ENCODE data around the gene FTL.
A peak's percentile ranks its signal among the peaks of the same experiment; 100 is the strongest.

Gene FTL

GRCh38 chr19:48958006-48958405 lies 7.1 kb upstream of the FTL start:
- ATAC-seq (no peak), DNase-seq (no peak)
- Mint-ChIP-seq H3K4me3 (no peak overlapping the region), H3K4me1 (peaks cover 77% of the 10 kb centered on the region), H3K27me3 (no peaks in the 10 kb centered on the region), H3K27ac (peak overlapping the region in 1 of 2 donors; percentile 59), H3K9me3 (no peaks in the 10 kb centered on the region)

GRCh38 chr19:48959341-48960239 lies 5.5 kb upstream of the FTL start:
- no peak overlapping the region for H3K4me3 Mint-ChIP-seq
- ATAC-seq, result no peak
- peaks cover 85% of the 10 kb centered on the region for H3K4me1 Mint-ChIP-seq

GRCh38 chr19:48961051-48961649 lies 4.0 kb upstream of the FTL start:
- H3K4me1 Mint-ChIP-seq, result peaks cover 87% of the 10 kb centered on the region

More at GRCh38 chr19:48959341-48960239, 5.5 kb upstream of the FTL start:
- Mint-ChIP-seq H3K9me3 (no peaks in the 10 kb centered on the region), H3K27ac (no peak overlapping the region), H3K27me3 (no peaks in the 10 kb centered on the region)
- DNase-seq, result no peak

GRCh38 chr19:48961673-48962028 lies 3.5 kb upstream of the FTL start:
- H3K27me3 Mint-ChIP-seq, result no peaks in the 10 kb centered on the region
- peaks cover 87% of the 10 kb centered on the region for H3K4me1 Mint-ChIP-seq
- peak overlapping the region; percentile 93 to 98 for H3K27ac Mint-ChIP-seq
- H3K9me3 Mint-ChIP-seq, result no peaks in the 10 kb centered on the region
- ATAC-seq, result no peak
- peak overlapping the region; percentile 92 to 96 for H3K4me3 Mint-ChIP-seq
- peak in 1 of 2 donors; percentile 27 for DNase-seq

More at GRCh38 chr19:48961051-48961649, 4.0 kb upstream of the FTL start:
- H3K4me3 Mint-ChIP-seq, result peak overlapping the region in 1 of 2 donors; percentile 10
- no peaks in the 10 kb centered on the region for H3K27me3 Mint-ChIP-seq
- peak overlapping the region in 1 of 2 donors; percentile 85 for H3K27ac Mint-ChIP-seq
- DNase-seq (peak in 1 of 2 donors; percentile 30), ATAC-seq (no peak)
- no peaks in the 10 kb centered on the region for H3K9me3 Mint-ChIP-seq

- H3K4me3 Mint-ChIP-seq, result peak overlapping the region; percentile 92 to 96
- H3K9me3 Mint-ChIP-seq, result no peaks in the 10 kb centered on the region
- no peaks in the 10 kb centered on the region for H3K27me3 Mint-ChIP-seq
- ATAC-seq (peak; percentile 43), DNase-seq (peak; percentile 55 to 70)
- peaks cover 87% of the 10 kb centered on the region for H3K4me1 Mint-ChIP-seq
- H3K27ac Mint-ChIP-seq, result peak overlapping the region; percentile 93 to 98
Observed at GRCh38 chr19:48962029-48962848, 2.9 kb upstream of the FTL start.

- ATAC-seq, result no peak
- H3K4me1 Mint-ChIP-seq, result peaks cover 87% of the 10 kb centered on the region
- peak overlapping the region; percentile 92 to 96 for H3K4me3 Mint-ChIP-seq
- H3K9me3 Mint-ChIP-seq, result no peaks in the 10 kb centered on the region
- no peak for DNase-seq
- H3K27me3 Mint-ChIP-seq, result no peaks in the 10 kb centered on the region
- H3K27ac Mint-ChIP-seq, result peak overlapping the region; percentile 93 to 98
Observed at GRCh38 chr19:48962849-48963165, 2.3 kb upstream of the FTL start.

- H3K27me3 Mint-ChIP-seq, result no peaks in the 10 kb centered on the region
- H3K9me3 Mint-ChIP-seq, result no peaks in the 10 kb centered on the region
- ATAC-seq (peak; percentile 35), DNase-seq (peak; percentile 69 to 83)
- peak overlapping the region; percentile 92 to 96 for H3K4me3 Mint-ChIP-seq
- H3K4me1 Mint-ChIP-seq, result peaks cover 89% of the 10 kb centered on the region
- H3K27ac Mint-ChIP-seq, result peak overlapping the region; percentile 93 to 98
Observed at GRCh38 chr19:48963371-48964204, 1.5 kb upstream of the FTL start.

- Mint-ChIP-seq H3K9me3 (no peaks in the 10 kb centered on the region), H3K4me1 (peaks cover 85% of the 10 kb centered on the region), H3K27me3 (no peaks in the 10 kb centered on the region), H3K27ac (peak overlapping the region; percentile 93 to 98), H3K4me3 (peak overlapping the region; percentile 92 to 96)
- DNase-seq (peak in 1 of 2 donors; percentile 26), ATAC-seq (no peak)
Observed at GRCh38 chr19:48964205-48965039, 687 bp upstream of the FTL start.

- ATAC-seq (peak; percentile 59), DNase-seq (peak; percentile 87 to 91)
- H3K4me1 Mint-ChIP-seq, result peaks cover 83% of the 10 kb centered on the region
- H3K27me3 Mint-ChIP-seq, result no peaks in the 10 kb centered on the region
- peak overlapping the region; percentile 92 to 96 for H3K4me3 Mint-ChIP-seq
- H3K27ac Mint-ChIP-seq, result peak overlapping the region; percentile 96 to 98
- H3K9me3 Mint-ChIP-seq, result no peaks in the 10 kb centered on the region
Observed at GRCh38 chr19:48965806-48966540, 864 bp downstream of the FTL start.

GRCh38 chr19:48966541-48967345 lies 1.6 kb downstream of the FTL start:
- peaks cover 78% of the 10 kb centered on the region for H3K4me1 Mint-ChIP-seq
- no peak for ATAC-seq
- DNase-seq, result no peak
- H3K4me3 Mint-ChIP-seq, result peak overlapping the region; percentile 92 to 96
- H3K27me3 Mint-ChIP-seq, result no peaks in the 10 kb centered on the region
- no peaks in the 10 kb centered on the region for H3K9me3 Mint-ChIP-seq
- peak overlapping the region in 1 of 2 donors; percentile 96 for H3K27ac Mint-ChIP-seq

GRCh38 chr19:48967346-48968178 lies 2.5 kb downstream of the FTL start:
- Mint-ChIP-seq H3K4me1 (peaks cover 70% of the 10 kb centered on the region), H3K27me3 (no peaks in the 10 kb centered on the region), H3K9me3 (no peaks in the 10 kb centered on the region), H3K27ac (peak overlapping the region in 1 of 2 donors; percentile 77), H3K4me3 (peak overlapping the region; percentile 92 to 96)
- ATAC-seq (no peak), DNase-seq (no peak)

GRCh38 chr19:48968179-48968661 lies 3.1 kb downstream of the FTL start:
- Mint-ChIP-seq H3K27ac (peak overlapping the region in 1 of 2 donors; percentile 71), H3K4me1 (peaks cover 64% of the 10 kb centered on the region), H3K9me3 (no peaks in the 10 kb centered on the region), H3K4me3 (no peak overlapping the region), H3K27me3 (no peaks in the 10 kb centered on the region)
- DNase-seq (no peak), ATAC-seq (no peak)
